CD4-positive, alpha-beta memory T cell (primary cell): ENCODE measurements around the gene CEP295NL. TPM values are rescaled to one million over a fixed set of nuclear protein-coding genes. Genes with fewer than 3 reads are reported as not detected.

Experiments used
- CTCF ChIA-PET: fragments of 350-600 bp; sonication (Branson Sonifier 250); formaldehyde crosslinking; loops from one replicate; lab custom pipeline; 2021; ENCODE audit warnings: inconsistent platforms; ENCODE audit not compliant: partially characterized antibody; lab: Charles Lee
- POLR2A ChIA-PET: fragments of 350-600 bp; sonication (Branson Sonifier 250); formaldehyde crosslinking; loops from one replicate; lab custom pipeline; 2021; ENCODE audit not compliant: partially characterized antibody; lab: Charles Lee
- DNase-seq, 5 donors: peaks; one replicate each; pipeline versions ENCODE4 v3.0.0 to v3.0.0-alpha.2; 2020 to 2022; ENCODE audit warnings: mixed read lengths in 1 of 5
- H3K27ac ChIP-seq: one replicate; pipeline ENCODE4 v1.7.0; 2013; ENCODE audit warnings: low read depth, low read length
- H3K27me3 ChIP-seq: 2 replicates; pipeline ENCODE4 v1.7.0; 2013; ENCODE audit warnings: mild to moderate bottlenecking, low read length, moderate library complexity; ENCODE audit not compliant: insufficient read depth
- H3K36me3 ChIP-seq: 2 replicates; pipeline ENCODE4 v1.7.0; 2013; ENCODE audit warnings: mild to moderate bottlenecking, low read length, moderate library complexity; ENCODE audit not compliant: insufficient read depth
- H3K4me1 ChIP-seq: 2 replicates; pipeline ENCODE4 v1.7.0; 2013; ENCODE audit warnings: mild to moderate bottlenecking, low read length, moderate library complexity; ENCODE audit not compliant: insufficient read depth
- H3K4me3 ChIP-seq, 2 donors: one replicate each; pipeline ENCODE4 v1.7.0; 2013; ENCODE audit warnings: low read length in 2 of 2, mild to moderate bottlenecking in 1 of 2
- H3K9me3 ChIP-seq, 2 donors: one replicate each; pipeline ENCODE4 v1.7.0; 2013; ENCODE audit warnings: low read length in 2 of 2, control low read depth in 1 of 2; ENCODE audit not compliant: control insufficient read depth in 1 of 2
- H3K27ac Mint-ChIP-seq, 7 donors: one replicate each; pipeline ENCODE4 v1.8.0; 2020 to 2021; ENCODE audit warnings: mixed read lengths in 7 of 7, mild to moderate bottlenecking in 6 of 7, inconsistent platforms in 3 of 7, moderate library complexity in 3 of 7
- H3K27me3 Mint-ChIP-seq, 2 donors: one replicate each; pipeline ENCODE4 v1.8.0; 2020 to 2021; ENCODE audit warnings: mixed read lengths in 2 of 2
- H3K36me3 Mint-ChIP-seq, 2 donors: one replicate each; pipeline ENCODE4 v1.8.0; 2020 to 2021; ENCODE audit warnings: mixed read lengths in 2 of 2, inconsistent platforms in 1 of 2, mild to moderate bottlenecking in 1 of 2
- H3K4me1 Mint-ChIP-seq, 4 donors: one replicate each; pipeline ENCODE4 v1.8.0; 2020 to 2021; ENCODE audit warnings: mixed read lengths in 4 of 4, mild to moderate bottlenecking in 1 of 4
- H3K4me3 Mint-ChIP-seq, 8 donors: one replicate each; pipeline ENCODE4 v1.8.0; 2020 to 2021; ENCODE audit warnings: mixed read lengths in 8 of 8, mild to moderate bottlenecking in 7 of 8, moderate library complexity in 6 of 8, inconsistent platforms in 3 of 8
- H3K9me3 Mint-ChIP-seq, 8 donors: one replicate each; pipeline ENCODE4 v1.8.0; 2020 to 2021; ENCODE audit warnings: mixed read lengths in 8 of 8, mild to moderate bottlenecking in 5 of 8, inconsistent platforms in 3 of 8, moderate library complexity in 1 of 8
- intact Hi-C: fragments of 100-400 bp; cut with micrococcal nuclease; formaldehyde crosslinking; loops from one replicate; pipeline ENCODE4 v1.15.1; 2023
- polyA plus RNA-seq, 2 donors: library from polyadenylated mRNA; unstranded; fragments of 300-500 nt; fragmentation: Illumina TruSeq; gene quantifications; one replicate each; pipeline ENCODE4 v1.2.3, GENCODE V29; 2021
- total RNA-seq, 2 experiments: library from RNA; stranded (reverse); gene quantifications; one replicate each; pipeline ENCODE4 v1.2.3, GENCODE V29; 2021

The CEP295NL gene
- total and polyA plus RNA-seq, 4 experiments from 2014 or later: 0.28 TPM; not detected in 3

GRCh38 chr17:78925662-78926555, 22.9 kb upstream of the CEP295NL start:
- POLR2A ChIA-PET: interaction anchor here (0.5 kb wide), 1 partner anchor 192 kb away, joined by 4 read pairs; no protein-coding TSS in a partner anchor
- peaks cover 5 to 18% (median 10%) of the 10 kb centered on the region in 4 donors for H3K4me1 Mint-ChIP-seq
- Histone ChIP-seq H3K4me3 (no peak overlapping the region), H3K36me3 (no peaks in the 10 kb centered on the region), H3K27ac (no peak overlapping the region), H3K27me3 (no peaks in the 10 kb centered on the region), H3K4me1 (peaks cover 15% of the 10 kb centered on the region), H3K9me3 (no peaks in the 10 kb centered on the region)
- intact Hi-C loops: loop anchor here (1.0 kb wide), 1 partner anchor 61 kb away; no protein-coding TSS in a partner anchor
- no peak overlapping the region for H3K27ac Mint-ChIP-seq
- H3K36me3 Mint-ChIP-seq: no peaks in the 10 kb centered on the region
- H3K27me3 Mint-ChIP-seq: peaks cover 7 to 12% of the 10 kb centered on the region in 2 donors
- DNase-seq: no peak
- CTCF ChIA-PET: no interaction called here
- H3K9me3 Mint-ChIP-seq: peaks cover 0 to 2% (median 0%) of the 10 kb centered on the region in 8 donors
- peak overlapping the region in 7 of 8 donors; percentile 5 to 64 (median 36) for H3K4me3 Mint-ChIP-seq

GRCh38 chr17:78925234-78925633, 22.2 kb upstream of the CEP295NL start, which contains the start of gene TIMP2:
TSS of gene TIMP2 (minus strand) at chr17:78925387. CDS start at chr17:78925088, 299 bp downstream.
- Histone ChIP-seq H3K4me3 (peak within 1 kb of the TSS in 1 of 2 donors; percentile 54), H3K36me3 (no peaks in the 10 kb centered on the region), H3K27ac (no peak within 1 kb of the TSS), H3K4me1 (peaks cover 15% of the 10 kb centered on the region), H3K9me3 (no peaks in the 10 kb centered on the region), H3K27me3 (no peaks in the 10 kb centered on the region)
- H3K4me3 Mint-ChIP-seq: peak within 1 kb of the TSS; percentile 75 to 90 (median 82)
- H3K27ac Mint-ChIP-seq: no peak within 1 kb of the TSS
- POLR2A ChIA-PET: interaction anchor here (0.5 kb wide), 1 partner anchor 191 kb away, joined by 4 read pairs; no protein-coding TSS in a partner anchor
- CTCF ChIA-PET: no interaction called here
- intact Hi-C loops: loop anchor here (1.0 kb wide), 1 partner anchor 60 kb away; no protein-coding TSS in a partner anchor
- no peaks in the 10 kb centered on the region for H3K36me3 Mint-ChIP-seq
- H3K9me3 Mint-ChIP-seq: peaks cover 0 to 2% (median 0%) of the 10 kb centered on the region in 8 donors
- H3K4me1 Mint-ChIP-seq: peaks cover 5 to 18% (median 10%) of the 10 kb centered on the region in 4 donors
- DNase-seq: peak; percentile 55 to 74 (median 65)
- peaks cover 7 to 13% of the 10 kb centered on the region in 2 donors for H3K27me3 Mint-ChIP-seq

- no peaks in the 10 kb centered on the region for H3K36me3 Mint-ChIP-seq
- DNase-seq: no peak
- Histone ChIP-seq H3K27me3 (no peaks in the 10 kb centered on the region), H3K4me3 (peak overlapping the region in 1 of 2 donors; percentile 54), H3K36me3 (no peaks in the 10 kb centered on the region), H3K9me3 (no peaks in the 10 kb centered on the region), H3K4me1 (peaks cover 15% of the 10 kb centered on the region), H3K27ac (no peak overlapping the region)
- peaks cover 5 to 18% (median 10%) of the 10 kb centered on the region in 4 donors for H3K4me1 Mint-ChIP-seq
- peak overlapping the region in 7 of 8 donors; percentile 75 to 90 (median 83) for H3K4me3 Mint-ChIP-seq
- peaks cover 9 to 13% of the 10 kb centered on the region in 2 donors for H3K27me3 Mint-ChIP-seq
- POLR2A ChIA-PET: interaction anchor here (1.1 kb wide), 1 partner anchor 37 kb away, joined by 3 read pairs; no protein-coding TSS in a partner anchor
- CTCF ChIA-PET: no interaction called here
- intact Hi-C loops: loop anchor here (1.0 kb wide), 1 partner anchor 59 kb away; no protein-coding TSS in a partner anchor
- no peak overlapping the region for H3K27ac Mint-ChIP-seq
- H3K9me3 Mint-ChIP-seq: peaks cover 0 to 2% (median 0%) of the 10 kb centered on the region in 8 donors
Observed at GRCh38 chr17:78924481-78925151, 21.6 kb upstream of the CEP295NL start.

GRCh38 chr17:78923660-78924453, 20.9 kb upstream of the CEP295NL start:
- Mint-ChIP-seq H3K4me1 (peaks cover 5 to 18% (median 10%) of the 10 kb centered on the region in 4 donors), H3K4me3 (peak overlapping the region; percentile 75 to 90 (median 82)), H3K27ac (peak overlapping the region in 6 of 7 donors; percentile 46 to 85 (median 76)), H3K36me3 (no peaks in the 10 kb centered on the region), H3K27me3 (peaks cover 9 to 13% of the 10 kb centered on the region in 2 donors), H3K9me3 (peaks cover 0 to 2% (median 0%) of the 10 kb centered on the region in 8 donors)
- Histone ChIP-seq H3K4me1 (peaks cover 15% of the 10 kb centered on the region), H3K27me3 (no peaks in the 10 kb centered on the region), H3K4me3 (peak overlapping the region; percentile 36 to 54), H3K9me3 (no peaks in the 10 kb centered on the region), H3K27ac (no peak overlapping the region), H3K36me3 (no peaks in the 10 kb centered on the region)
- ChIA-PET CTCF (no interaction called here), POLR2A (interaction anchor here (1.1 kb wide), 1 partner anchor 36 kb away, joined by 3 read pairs; no protein-coding TSS in a partner anchor)
- DNase-seq: peak; percentile 34 to 72 (median 47)
- intact Hi-C loops: no loop called here

GRCh38 chr17:78922816-78923498, 20.0 kb upstream of the CEP295NL start:
- Mint-ChIP-seq H3K36me3 (no peaks in the 10 kb centered on the region), H3K9me3 (peaks cover 0 to 2% (median 0%) of the 10 kb centered on the region in 8 donors), H3K4me1 (peaks cover 5 to 18% (median 10%) of the 10 kb centered on the region in 4 donors), H3K27ac (peak overlapping the region in 1 of 7 donors; percentile 56), H3K27me3 (peaks cover 7 to 11% of the 10 kb centered on the region in 2 donors), H3K4me3 (peak overlapping the region in 7 of 8 donors; percentile 17 to 90 (median 83))
- CTCF ChIA-PET: no interaction called here
- no peak for DNase-seq
- Histone ChIP-seq H3K27ac (no peak overlapping the region), H3K9me3 (no peaks in the 10 kb centered on the region), H3K27me3 (no peaks in the 10 kb centered on the region), H3K4me3 (no peak overlapping the region), H3K36me3 (no peaks in the 10 kb centered on the region), H3K4me1 (peaks cover 15% of the 10 kb centered on the region)
- POLR2A ChIA-PET: no interaction called here
- intact Hi-C loops: no loop called here

GRCh38 chr17:78921437-78921971, 18.5 kb upstream of the CEP295NL start:
- intact Hi-C loops: no loop called here
- H3K4me3 ChIP-seq: no peak overlapping the region
- peaks cover 5 to 18% (median 10%) of the 10 kb centered on the region in 4 donors for H3K4me1 Mint-ChIP-seq
- H3K9me3 Mint-ChIP-seq: peaks cover 0 to 2% (median 0%) of the 10 kb centered on the region in 8 donors
- ChIA-PET CTCF (no interaction called here), POLR2A (no interaction called here)
- no peak for DNase-seq
- H3K4me3 Mint-ChIP-seq: no peak overlapping the region
- no peaks in the 10 kb centered on the region for H3K9me3 ChIP-seq
- H3K36me3 Mint-ChIP-seq: no peaks in the 10 kb centered on the region
- H3K27me3 ChIP-seq: no peaks in the 10 kb centered on the region
- peaks cover 3 to 5% of the 10 kb centered on the region in 2 donors for H3K27me3 Mint-ChIP-seq
- H3K4me1 ChIP-seq: peaks cover 15% of the 10 kb centered on the region
- no peaks in the 10 kb centered on the region for H3K36me3 ChIP-seq
- no peak overlapping the region for H3K27ac ChIP-seq
- no peak overlapping the region for H3K27ac Mint-ChIP-seq
